PC-3 (cell line): ENCODE measurements around the gene THADA.
"Not testable (repeated sequence)": the region's sequence is repeated elsewhere in the genome, so short reads cannot be mapped to it uniquely, and the experiment has no call there.

Experiments
- CTCF ChIP-seq: fragments of 300-600 bp; sonication (generic); conservative IDR thresholded peaks from 2 replicates; pipeline ENCODE4 v1.5.1; 2017; ENCODE audit warnings: antibody characterized with exemption, low read depth, mild to moderate bottlenecking, low read length
- EZH2 ChIP-seq: fragments of 300-600 bp; sonication (generic); IDR thresholded peaks from one replicate; pipeline ENCODE4 v1.6.1; 2017; ENCODE audit warnings: antibody characterized with exemption, mild to moderate bottlenecking, low read length; ENCODE audit not compliant: unreplicated experiment

- TF ChIP-seq CTCF, EZH2: not testable (repeated sequence)
Measured at GRCh38 chr2:43189861-43190260, 406.0 kb downstream of the THADA start.
